K562 (cell line): Measurements from ENCODE around the gene PBX1. TPM values are rescaled to one million over a fixed set of nuclear protein-coding genes. Genes with fewer than 3 reads are reported as not detected.

Experiments
- CBFA2T3 ChIP-seq: fragments of 450-650 bp; IDR thresholded peaks from 2 replicates; pipeline ENCODE4 v1.6.1; 2017
- CTBP1 ChIP-seq: fragments of 450-650 bp; IDR thresholded peaks from 2 replicates; pipeline ENCODE4 v1.6.1; 2016; ENCODE audit warnings: borderline replicate concordance
- ESRRA ChIP-seq: fragments of 450-650 bp; IDR thresholded peaks from 2 replicates; pipeline ENCODE4 v1.6.1; 2014; ENCODE audit warnings: low read depth, mild to moderate bottlenecking, moderate library complexity, borderline replicate concordance
- HOXB6 ChIP-seq: fragments of 250-450 bp; sonication (Bioruptor Pico); IDR thresholded peaks from 2 replicates; pipeline ENCODE4 v1.5.1; 2022; ENCODE audit warnings: mild to moderate bottlenecking, borderline replicate concordance
- NFYB ChIP-seq: IDR thresholded peaks from 2 replicates; pipeline ENCODE4 v1.6.1; 2011; ENCODE audit warnings: mild to moderate bottlenecking, moderate library complexity; ENCODE audit not compliant: insufficient read length; ENCODE audit errors: extremely low read depth
- NR2C2 ChIP-seq, 2 experiments: fragments of 200-800 bp in 1 of 2; sonication (Bioruptor generic) in 1 of 2; sonication (generic) in 1 of 2; formaldehyde crosslinking in 1 of 2; IDR thresholded peaks; 2 replicates each; pipeline versions ENCODE4 v1.6.1 to v1.8.0; 2016 to 2022; ENCODE audit warnings: mild to moderate bottlenecking in 1 of 2, missing compliant biosample characterization in 1 of 2, missing genetic modification characterization in 1 of 2, missing genetic modification reagents in 1 of 2
- PCBP2 ChIP-seq: fragments of 200-400 bp; formaldehyde crosslinking; IDR thresholded peaks from 2 replicates; pipeline ENCODE4 v1.6.1; 2018; ENCODE audit warnings: low read length, low read depth, mild to moderate bottlenecking, moderate library complexity; ENCODE audit not compliant: poor library complexity, severe bottlenecking
- SMARCA5 ChIP-seq: fragments of 450-650 bp; IDR thresholded peaks from 2 replicates; pipeline ENCODE4 v1.6.1; 2016
- SMARCE1 ChIP-seq: fragments of 450-650 bp; IDR thresholded peaks from 2 replicates; pipeline ENCODE4 v1.7.1; 2016; ENCODE audit warnings: mild to moderate bottlenecking
- SPI1 ChIP-seq: IDR thresholded peaks from 2 replicates; pipeline ENCODE4 v1.6.1; 2011; ENCODE audit warnings: low read depth, low read length, control low read depth, borderline replicate concordance
- TEAD4 ChIP-seq, 2 experiments: sonication (generic) in 1 of 2; formaldehyde crosslinking in 1 of 2; IDR thresholded peaks; 2 replicates each; pipeline versions ENCODE4 v1.6.1 to v1.8.0; 2012 to 2022; ENCODE audit warnings: borderline replicate concordance in 1 of 2, inconsistent platforms in 1 of 2, low read length in 1 of 2, mild to moderate bottlenecking in 1 of 2, missing genetic modification reagents in 1 of 2
- U2AF1 ChIP-seq: fragments of 200-400 bp; formaldehyde crosslinking; optimal IDR thresholded peaks from 2 replicates; pipeline ENCODE3; 2017; ENCODE audit warnings: mild to moderate bottlenecking, low read depth, low read length, moderate library complexity
- polyA plus RNA-seq, 8 experiments: library from polyadenylated mRNA; depleted of rRNA in 4 of 8; stranded (reverse) in 5 of 8; unstranded in 3 of 8; fragments of >200 nt; fragmentation: Nextera tagmentation in 2 of 8; fragmentation: Illumina TruSeq in 1 of 8; extraction: Ambion mirVana in 2 of 8; extraction: Trizol in 1 of 8; gene quantifications; 2 replicates each; pipeline versions ENCODE4 v1.2.1 to v1.2.3, GENCODE V29; 2011 to 2014; ENCODE audit warnings: inconsistent platforms in 1 of 8, missing spikeins in 1 of 8
- total RNA-seq, 7 experiments: library from RNA; depleted of rRNA in 6 of 7; stranded (reverse); fragments of >200 nt in 6 of 7; fragmentation: Illumina TruSeq in 2 of 7; extraction: Trizol in 2 of 7; gene quantifications; 2 replicates each; pipeline versions ENCODE4 v1.2.1 to v1.2.3, GENCODE V29; 2011 to 2021; ENCODE audit warnings: low replicate concordance in 1 of 7
- TF ChIP-seq, protein P1 (sequence below), 2 experiments: fragments of 250-450 bp in 1 of 2; fragments of 450-650 bp in 1 of 2; sonication (Bioruptor Pico) in 1 of 2; IDR thresholded peaks; 2 replicates each; pipeline versions ENCODE4 v1.6.1 to v1.8.0; 2016 to 2021; ENCODE audit warnings: mild to moderate bottlenecking in 2 of 2, moderate library complexity in 2 of 2, missing compliant biosample characterization in 1 of 2, missing genetic modification characterization in 1 of 2
- TF ChIP-seq, protein P2 (sequence below): sonication (generic); formaldehyde crosslinking; IDR thresholded peaks from 2 replicates; pipeline ENCODE4 v1.8.1; 2023; ENCODE audit warnings: missing genetic modification reagents, mild to moderate bottlenecking, borderline replicate concordance
- TF ChIP-seq, protein P3 (sequence below): fragments of 250-450 bp; sonication (Bioruptor Pico); IDR thresholded peaks from 2 replicates; pipeline ENCODE4 v1.5.0; 2021
- TF ChIP-seq, protein P4 (sequence below): sonication (generic); formaldehyde crosslinking; IDR thresholded peaks from 2 replicates; pipeline ENCODE4 v1.4.0; 2020; ENCODE audit warnings: mild to moderate bottlenecking, missing genetic modification reagents

Gene PBX1
- total and polyA plus RNA-seq, 9 of the 15 experiments (the other 6 are each of a cell fraction or from before 2014, with no cell fraction given), result 0.03 to 0.62 (median 0.17) TPM

DNA sequence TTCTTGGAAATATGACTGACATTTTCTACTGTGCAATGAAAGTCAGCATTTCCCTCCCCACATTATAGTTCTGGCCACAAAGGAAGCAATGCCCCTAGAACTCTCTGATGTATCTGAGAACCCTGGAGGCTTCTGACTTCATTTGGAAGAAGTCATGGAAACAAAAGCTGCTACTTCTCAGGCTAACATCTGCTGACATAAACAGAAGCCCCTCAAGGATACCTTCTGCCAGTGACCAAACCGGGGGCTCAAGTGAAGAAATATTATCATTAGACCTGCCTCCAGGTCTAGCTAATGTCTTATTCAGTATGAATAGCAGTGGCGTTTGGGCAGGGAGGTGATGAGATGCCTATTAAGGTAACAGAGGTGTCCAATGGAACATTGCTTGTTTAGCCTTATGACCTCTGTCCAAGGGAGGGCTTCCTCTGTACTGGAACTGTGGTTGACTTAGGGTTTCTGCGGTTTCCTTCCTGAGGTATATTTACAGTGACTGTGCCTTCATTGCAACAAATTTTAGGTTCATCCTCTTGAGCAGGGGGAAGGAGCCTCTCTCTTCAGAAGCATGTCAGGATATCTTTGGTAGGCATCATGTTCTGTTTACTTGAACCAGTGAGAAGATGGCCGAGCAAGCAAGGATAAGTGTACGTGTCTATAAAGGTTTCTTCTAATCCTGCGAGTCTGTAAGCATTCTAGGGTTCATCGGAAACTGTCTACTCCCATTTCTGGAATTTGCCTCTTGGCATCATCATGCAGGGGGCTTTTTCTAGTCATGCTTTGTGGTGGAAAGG is 161.7 kb downstream of the PBX1 start (continued):
- TF ChIP-seq SMARCA5 (no peak), NR2C2 (CRISPR knock-in tag; IDR thresholded peaks at IDR 0.05) (no peak), NR2C2 (tag; IDR thresholded peaks at IDR 0.05) (0 out of 2 replicates have a peak, but pooled peaks have one; percentile 31), SMARCE1 (peak; percentile 43; the same call in 1 of the 2 replicates), HOXB6 (no peak), U2AF1 (no peak), NFYB (no peak), CTBP1 (peak; percentile 59; the same call in 1 of the 2 replicates), PCBP2 (no peak), SPI1 (peak; percentile 28; the same call in 1 of the 2 replicates), CBFA2T3 (peak; percentile 56; the same call in 1 of the 2 replicates), TEAD4 (IDR thresholded peaks at IDR 0.05; ENCODE audit: low read length) (peak; percentile 71; the same call in 1 of the 2 replicates), TEAD4 (CRISPR knock-in tag; IDR thresholded peaks at IDR 0.05; ENCODE audit: borderline replicate concordance) (no peak), ESRRA (peak; percentile 86; the same call in 1 of the 2 replicates)
- TF ChIP-seq, protein P1, sequence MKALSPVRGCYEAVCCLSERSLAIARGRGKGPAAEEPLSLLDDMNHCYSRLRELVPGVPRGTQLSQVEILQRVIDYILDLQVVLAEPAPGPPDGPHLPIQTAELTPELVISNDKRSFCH (CRISPR knock-in tag; IDR thresholded peaks at IDR 0.05), result no peak
- TF ChIP-seq, protein P1 (tag; IDR thresholded peaks at IDR 0.05), result peak; percentile 82
- TF ChIP-seq, protein P2, sequence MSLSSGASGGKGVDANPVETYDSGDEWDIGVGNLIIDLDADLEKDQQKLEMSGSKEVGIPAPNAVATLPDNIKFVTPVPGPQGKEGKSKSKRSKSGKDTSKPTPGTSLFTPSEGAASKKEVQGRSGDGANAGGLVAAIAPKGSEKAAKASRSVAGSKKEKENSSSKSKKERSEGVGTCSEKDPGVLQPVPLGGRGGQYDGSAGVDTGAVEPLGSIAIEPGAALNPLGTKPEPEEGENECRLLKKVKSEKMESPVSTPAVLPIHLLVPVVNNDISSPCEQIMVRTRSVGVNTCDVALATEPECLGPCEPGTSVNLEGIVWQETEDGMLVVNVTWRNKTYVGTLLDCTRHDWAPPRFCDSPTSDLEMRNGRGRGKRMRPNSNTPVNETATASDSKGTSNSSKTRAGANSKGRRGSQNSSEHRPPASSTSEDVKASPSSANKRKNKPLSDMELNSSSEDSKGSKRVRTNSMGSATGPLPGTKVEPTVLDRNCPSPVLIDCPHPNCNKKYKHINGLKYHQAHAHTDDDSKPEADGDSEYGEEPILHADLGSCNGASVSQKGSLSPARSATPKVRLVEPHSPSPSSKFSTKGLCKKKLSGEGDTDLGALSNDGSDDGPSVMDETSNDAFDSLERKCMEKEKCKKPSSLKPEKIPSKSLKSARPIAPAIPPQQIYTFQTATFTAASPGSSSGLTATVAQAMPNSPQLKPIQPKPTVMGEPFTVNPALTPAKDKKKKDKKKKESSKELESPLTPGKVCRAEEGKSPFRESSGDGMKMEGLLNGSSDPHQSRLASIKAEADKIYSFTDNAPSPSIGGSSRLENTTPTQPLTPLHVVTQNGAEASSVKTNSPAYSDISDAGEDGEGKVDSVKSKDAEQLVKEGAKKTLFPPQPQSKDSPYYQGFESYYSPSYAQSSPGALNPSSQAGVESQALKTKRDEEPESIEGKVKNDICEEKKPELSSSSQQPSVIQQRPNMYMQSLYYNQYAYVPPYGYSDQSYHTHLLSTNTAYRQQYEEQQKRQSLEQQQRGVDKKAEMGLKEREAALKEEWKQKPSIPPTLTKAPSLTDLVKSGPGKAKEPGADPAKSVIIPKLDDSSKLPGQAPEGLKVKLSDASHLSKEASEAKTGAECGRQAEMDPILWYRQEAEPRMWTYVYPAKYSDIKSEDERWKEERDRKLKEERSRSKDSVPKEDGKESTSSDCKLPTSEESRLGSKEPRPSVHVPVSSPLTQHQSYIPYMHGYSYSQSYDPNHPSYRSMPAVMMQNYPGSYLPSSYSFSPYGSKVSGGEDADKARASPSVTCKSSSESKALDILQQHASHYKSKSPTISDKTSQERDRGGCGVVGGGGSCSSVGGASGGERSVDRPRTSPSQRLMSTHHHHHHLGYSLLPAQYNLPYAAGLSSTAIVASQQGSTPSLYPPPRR (CRISPR knock-in tag), result peak; percentile 95; the same call in 1 of the 2 replicates
- TF ChIP-seq, protein P3, sequence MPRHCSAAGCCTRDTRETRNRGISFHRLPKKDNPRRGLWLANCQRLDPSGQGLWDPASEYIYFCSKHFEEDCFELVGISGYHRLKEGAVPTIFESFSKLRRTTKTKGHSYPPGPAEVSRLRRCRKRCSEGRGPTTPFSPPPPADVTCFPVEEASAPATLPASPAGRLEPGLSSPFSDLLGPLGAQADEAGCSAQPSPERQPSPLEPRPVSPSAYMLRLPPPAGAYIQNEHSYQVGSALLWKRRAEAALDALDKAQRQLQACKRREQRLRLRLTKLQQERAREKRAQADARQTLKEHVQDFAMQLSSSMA (CRISPR knock-in tag), result no peak
- TF ChIP-seq, protein P4, sequence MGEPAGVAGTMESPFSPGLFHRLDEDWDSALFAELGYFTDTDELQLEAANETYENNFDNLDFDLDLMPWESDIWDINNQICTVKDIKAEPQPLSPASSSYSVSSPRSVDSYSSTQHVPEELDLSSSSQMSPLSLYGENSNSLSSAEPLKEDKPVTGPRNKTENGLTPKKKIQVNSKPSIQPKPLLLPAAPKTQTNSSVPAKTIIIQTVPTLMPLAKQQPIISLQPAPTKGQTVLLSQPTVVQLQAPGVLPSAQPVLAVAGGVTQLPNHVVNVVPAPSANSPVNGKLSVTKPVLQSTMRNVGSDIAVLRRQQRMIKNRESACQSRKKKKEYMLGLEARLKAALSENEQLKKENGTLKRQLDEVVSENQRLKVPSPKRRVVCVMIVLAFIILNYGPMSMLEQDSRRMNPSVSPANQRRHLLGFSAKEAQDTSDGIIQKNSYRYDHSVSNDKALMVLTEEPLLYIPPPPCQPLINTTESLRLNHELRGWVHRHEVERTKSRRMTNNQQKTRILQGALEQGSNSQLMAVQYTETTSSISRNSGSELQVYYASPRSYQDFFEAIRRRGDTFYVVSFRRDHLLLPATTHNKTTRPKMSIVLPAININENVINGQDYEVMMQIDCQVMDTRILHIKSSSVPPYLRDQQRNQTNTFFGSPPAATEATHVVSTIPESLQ (CRISPR knock-in tag), result 0 out of 2 replicates have a peak, but pooled peaks have one; percentile 46
